Vagina (tissue), 2 donors: ENCODE measurements around the gene MPP2.

Source experiments
- CTCF ChIP-seq, 3 experiments: fragments of 450-650 bp in 2 of 3; fragments of 200-600 bp in 1 of 3; sonication (generic) in 1 of 3; IDR thresholded peaks; one replicate each; pipeline ENCODE4 v1.5.1; 2017 to 2019; ENCODE audit warnings: antibody characterized with exemption in 3 of 3, mild to moderate bottlenecking in 2 of 3, moderate library complexity in 2 of 3
- POLR2A ChIP-seq, 2 donors: fragments of 450-650 bp; IDR thresholded peaks; one replicate each; pipeline ENCODE4 v1.6.1; 2017; ENCODE audit warnings: antibody characterized with exemption in 2 of 2, mild to moderate bottlenecking in 2 of 2, moderate library complexity in 2 of 2

- no peak for TF ChIP-seq POLR2A (IDR thresholded peaks at IDR 0.05)
- TF ChIP-seq CTCF (IDR thresholded peaks at IDR 0.05), result no peak
These were observed 81.8 kb downstream of the MPP2 start for GRCh38 chr17:43825567-43825966.
